ENCODE measurements around the gene TPGS2.

TPGS2 gene

DNA sequence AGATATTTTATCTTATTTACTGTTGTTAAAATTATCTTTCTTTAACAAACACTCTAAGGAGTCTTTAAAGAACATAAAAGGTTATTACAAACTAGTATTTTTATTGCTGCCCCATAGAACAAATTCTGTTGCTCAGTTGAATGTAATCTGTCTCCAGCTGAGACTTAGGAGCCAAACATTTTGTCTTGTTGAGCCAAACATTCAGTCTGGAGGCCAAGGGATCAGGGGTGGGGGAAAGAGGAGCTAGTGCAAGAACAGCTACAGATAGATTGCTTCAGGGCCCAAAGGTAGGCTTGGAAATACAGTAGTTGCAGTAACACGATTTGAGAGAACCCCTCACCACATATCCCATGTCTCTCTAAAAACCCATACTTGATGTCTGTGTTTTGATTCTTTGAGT, 51.2 kb downstream of the TPGS2 start:
- DNase-seq (ENCODE audit: low read depth), result no peak
- no peak overlapping the region for H3K4me3 ChIP-seq (ENCODE audit: low read depth, low read length)
- TF ChIP-seq CTCF (conservative IDR thresholded peaks at IDR 0.05; ENCODE audit: low read depth, low read length), result no peak

DNA sequence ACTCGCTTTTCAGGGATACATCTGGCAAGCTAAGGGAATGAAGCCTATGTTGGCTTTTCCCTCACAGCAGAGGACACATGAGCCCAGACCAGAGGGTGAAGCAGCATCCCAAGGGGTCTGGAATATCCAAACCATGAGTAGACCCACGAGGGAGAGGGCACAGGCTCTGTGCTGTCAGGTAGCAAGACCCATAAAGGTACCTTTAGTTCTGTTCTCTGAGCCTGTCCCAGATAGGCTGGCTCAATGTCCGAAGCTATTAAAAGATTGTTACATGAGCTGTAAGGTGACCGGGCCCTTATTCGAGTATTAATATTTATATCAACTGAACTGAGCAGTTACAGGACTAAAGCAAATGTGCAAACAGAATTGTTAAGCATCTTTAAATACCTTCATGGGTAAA, 52.2 kb downstream of the TPGS2 start:
- H3K4me3 ChIP-seq (ENCODE audit: low read depth, low read length), result no peak overlapping the region
- DNase-seq (ENCODE audit: low read depth), result no peak
- no peak for TF ChIP-seq CTCF (conservative IDR thresholded peaks at IDR 0.05; ENCODE audit: low read depth, low read length)

- no peak overlapping the region for H3K4me3 ChIP-seq (ENCODE audit: low read depth, low read length)
- DNase-seq (ENCODE audit: low read depth), result no peak
- no peak for TF ChIP-seq CTCF (conservative IDR thresholded peaks at IDR 0.05; ENCODE audit: low read depth, low read length)
Measured at GRCh38 chr18:36775396-36775795, 53.4 kb downstream of the TPGS2 start.

DNA sequence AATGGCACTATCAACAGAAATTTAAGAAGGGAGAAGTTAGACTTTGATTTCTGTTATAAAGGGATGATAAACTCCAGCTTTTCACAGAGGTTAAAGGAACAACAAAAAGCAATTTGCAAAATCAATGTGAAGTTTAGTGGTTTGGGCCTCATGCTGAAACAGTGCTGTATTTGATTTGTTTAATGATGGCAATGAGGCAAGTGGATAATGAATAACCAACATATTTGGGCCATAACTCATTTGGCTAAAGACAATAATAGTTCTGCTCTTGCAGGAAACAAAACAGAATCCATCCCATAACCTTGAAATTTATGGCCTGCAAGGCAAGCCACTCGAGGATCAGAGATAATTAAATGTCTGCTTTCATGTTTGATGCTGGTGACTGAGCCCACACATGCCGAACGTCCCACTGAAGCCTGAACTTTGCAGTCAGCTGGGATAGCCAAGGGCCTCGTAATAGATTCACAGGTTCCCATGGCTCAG, 56.5 kb downstream of the TPGS2 start:
- TF ChIP-seq CTCF (conservative IDR thresholded peaks at IDR 0.05; ENCODE audit: low read depth, low read length), result no peak
- no peak overlapping the region for H3K4me3 ChIP-seq (ENCODE audit: low read depth, low read length)
- no peak for DNase-seq (ENCODE audit: low read depth)

- no peak overlapping the region for H3K4me3 ChIP-seq (ENCODE audit: low read depth, low read length)
- TF ChIP-seq CTCF (conservative IDR thresholded peaks at IDR 0.05; ENCODE audit: low read depth, low read length), result no peak
- DNase-seq (ENCODE audit: low read depth), result no peak
Measured at GRCh38 chr18:36771245-36771644, 57.6 kb downstream of the TPGS2 start.

- H3K4me3 ChIP-seq (ENCODE audit: low read depth, low read length), result no peak overlapping the region
- DNase-seq (ENCODE audit: low read depth), result no peak
- TF ChIP-seq CTCF (conservative IDR thresholded peaks at IDR 0.05; ENCODE audit: low read depth, low read length), result no peak
Measured at GRCh38 chr18:36770315-36770946, 58.4 kb downstream of the TPGS2 start.

GRCh38 chr18:36769611-36770314, 59.0 kb downstream of the TPGS2 start:
- peak; percentile 35 for DNase-seq (ENCODE audit: low read depth)
- TF ChIP-seq CTCF (conservative IDR thresholded peaks at IDR 0.05; ENCODE audit: low read depth, low read length), result peak; percentile 62
- no peak overlapping the region for H3K4me3 ChIP-seq (ENCODE audit: low read depth, low read length)
